HG02981 (cell line): ENCODE measurements around the gene VWA8.
"Not testable (repeated sequence)": the region's sequence is repeated elsewhere in the genome, so short reads cannot be mapped to it uniquely, and the experiment has no call there.

Experiments
- ATAC-seq: cut with Tn5 transposase; IDR thresholded peaks from one replicate; pipeline ENCODE4 v1.9.1; 2021; ENCODE audit warnings: mild to moderate bottlenecking, moderate library complexity; ENCODE audit not compliant: unreplicated experiment

VWA8 gene

GRCh38 chr13:41652735-41653361, 308.1 kb downstream of the VWA8 start:
- ATAC-seq: no peak

GRCh38 chr13:41651413-41652058, 309.4 kb downstream of the VWA8 start:
- ATAC-seq: no peak

GRCh38 chr13:41650706-41651105, 310.2 kb downstream of the VWA8 start:
- no peak for ATAC-seq

GRCh38 chr13:41649659-41650058, 311.2 kb downstream of the VWA8 start:
- ATAC-seq: no peak

- ATAC-seq: no peak
Measured at GRCh38 chr13:41648314-41648935, 312.5 kb downstream of the VWA8 start.

- ATAC-seq: not testable (repeated sequence)
Measured at GRCh38 chr13:41647699-41648313, 313.1 kb downstream of the VWA8 start.

- ATAC-seq: no peak
Measured at GRCh38 chr13:41645331-41645730, 315.6 kb downstream of the VWA8 start.

GRCh38 chr13:41644742-41645141, 316.2 kb downstream of the VWA8 start:
- ATAC-seq: no peak

GRCh38 chr13:41643507-41643906, 317.4 kb downstream of the VWA8 start:
- ATAC-seq: no peak

GRCh38 chr13:41641961-41642360, 318.9 kb downstream of the VWA8 start:
- ATAC-seq: no peak

GRCh38 chr13:41641429-41641828, 319.5 kb downstream of the VWA8 start:
- ATAC-seq: no peak

- no peak for ATAC-seq
Measured at GRCh38 chr13:41639955-41640780, 320.7 kb downstream of the VWA8 start.

GRCh38 chr13:41639237-41639904, 321.5 kb downstream of the VWA8 start:
- ATAC-seq: no peak

GRCh38 chr13:41637586-41637985, 323.3 kb downstream of the VWA8 start:
- no peak for ATAC-seq

GRCh38 chr13:41637032-41637431, 323.9 kb downstream of the VWA8 start:
- ATAC-seq: not testable (repeated sequence)

- not testable (repeated sequence) for ATAC-seq
Measured at GRCh38 chr13:41636590-41636989, 324.3 kb downstream of the VWA8 start.

GRCh38 chr13:41634407-41634806, 326.5 kb downstream of the VWA8 start:
- ATAC-seq: no peak

- ATAC-seq: no peak
Measured at GRCh38 chr13:41633776-41634175, 327.1 kb downstream of the VWA8 start.

GRCh38 chr13:41631296-41631965, 329.5 kb downstream of the VWA8 start:
- no peak for ATAC-seq

- ATAC-seq: no peak
Measured at GRCh38 chr13:41627425-41627824, 333.5 kb downstream of the VWA8 start.
